GM12878 (cell line): ENCODE measurements around the gene C1orf21. TPM values are rescaled to one million over a fixed set of nuclear protein-coding genes. Genes with fewer than 3 reads are reported as not detected.

ENCODE experiments used
- ATAC-seq: fragments of 200-7000 bp; cut with Tn5 transposase; 3 replicates; pipeline ENCODE4 v1.9.1; 2020; ENCODE audit warnings: mild to moderate bottlenecking, moderate library complexity
- BruUV-seq: library from RNA; stranded (reverse); fragments of 400-500 nt; replicated peaks from 2 replicates; lab custom pipeline; 2021; lab: Mats Ljungman, UMichigan
- CTCF ChIA-PET: fragments of 300-600 bp; sonication (Branson Sonifier 250); formaldehyde crosslinking; extraction: SDS; loops from one replicate; lab custom pipeline; 2021; ENCODE audit warnings: inconsistent platforms; lab: Yijun Ruan, JAX
- POLR2A ChIA-PET: fragments of 350-600 bp; formaldehyde crosslinking; extraction: SDS; loops from one replicate; lab custom pipeline; 2021; ENCODE audit warnings: inconsistent platforms; lab: Charles Lee
- RAD21 ChIA-PET: fragments of 300-600 bp; sonication (Branson Sonifier 250); formaldehyde crosslinking; loops from one replicate; lab custom pipeline; 2023; ENCODE audit warnings: antibody characterized with exemption; ENCODE audit not compliant: unreplicated experiment; lab: Charles Lee
- SMC1A ChIA-PET: fragments of 300-600 bp; sonication (Branson Sonifier 250); formaldehyde crosslinking; loops from one replicate; lab custom pipeline; 2023; ENCODE audit not compliant: unreplicated experiment, uncharacterized antibody; lab: Charles Lee
- DNase-seq: peaks from one replicate; pipeline ENCODE4 v3.0.0-alpha.2; 2011; ENCODE audit warnings: low read depth, low spot score
- FAIRE-seq: peaks from 3 replicates; lab custom pipeline; 2011; peaks lifted over from hg19 to GRCh38; lab: Jason Lieb, UNC
- H2AFZ ChIP-seq: 2 replicates; pipeline ENCODE4 v1.6.0; 2011; ENCODE audit warnings: low read depth, low read length, control low read depth; ENCODE audit not compliant: control insufficient read depth
- H3K27ac ChIP-seq: 2 replicates; pipeline ENCODE4 v1.5.1; 2011; ENCODE audit warnings: control low read depth; ENCODE audit not compliant: control insufficient read depth, insufficient read depth
- H3K27me3 ChIP-seq, 2 experiments: replicated peaks in 1 of 2; 2 replicates each; pipeline versions ENCODE4 v1.6.0 to v1.6.1; 2011; ENCODE audit warnings: low read length in 1 of 2; ENCODE audit not compliant: control insufficient read depth in 2 of 2, insufficient read depth in 2 of 2
- H3K36me3 ChIP-seq, 2 experiments: 2 replicates each; pipeline ENCODE4 v1.5.1; 2011; ENCODE audit warnings: low read length in 1 of 2; ENCODE audit not compliant: control insufficient read depth in 2 of 2, insufficient read depth in 2 of 2
- H3K4me1 ChIP-seq: 2 replicates; pipeline ENCODE4 v1.6.1; 2011; ENCODE audit warnings: mild to moderate bottlenecking, low read length, moderate library complexity, mixed read lengths; ENCODE audit not compliant: control insufficient read depth, insufficient read depth
- H3K4me2 ChIP-seq: 2 replicates; pipeline ENCODE4 v1.6.0; 2011; ENCODE audit warnings: control low read depth; ENCODE audit not compliant: control insufficient read depth, insufficient read depth
- H3K4me3 ChIP-seq: fragments of 200-600 bp; sonication (generic); 2 replicates; pipeline ENCODE4 v1.5.1; 2016
- H3K79me2 ChIP-seq: 2 replicates; pipeline ENCODE4 v1.6.0; 2011; ENCODE audit warnings: low read length; ENCODE audit not compliant: control insufficient read depth, insufficient read depth
- H3K9ac ChIP-seq: 2 replicates; pipeline ENCODE4 v1.8.0; 2011; ENCODE audit warnings: low read length, control low read depth, mixed read lengths; ENCODE audit not compliant: control insufficient read depth, insufficient read depth
- H3K9me3 ChIP-seq: replicated peaks from 3 replicates; pipeline ENCODE4 v1.5.1; 2011; ENCODE audit warnings: mild to moderate bottlenecking, low read length; ENCODE audit not compliant: control insufficient read depth, insufficient read depth
- H4K20me1 ChIP-seq: 2 replicates; pipeline ENCODE4 v1.6.0; 2011; ENCODE audit not compliant: control insufficient read depth, insufficient read depth
- BHLHE40 ChIP-seq, 2 experiments: fragments of 450-650 bp in 1 of 2; IDR thresholded peaks; 2 replicates each; pipeline ENCODE4 v1.6.1; 2011 to 2017; ENCODE audit warnings: low read depth in 2 of 2, borderline replicate concordance in 1 of 2, improper control_type of control experiment in 1 of 2, low read length in 1 of 2, mild to moderate bottlenecking in 1 of 2
- ESRRA ChIP-seq: IDR thresholded peaks from 2 replicates; pipeline ENCODE4 v1.6.1; 2012; ENCODE audit warnings: mild to moderate bottlenecking, low read length, improper control_type of control experiment
- FOS ChIP-seq: IDR thresholded peaks from 3 replicates; pipeline ENCODE4 v1.6.1; 2011; ENCODE audit warnings: borderline replicate concordance; ENCODE audit not compliant: insufficient read length; ENCODE audit errors: extremely low read depth
- MYB ChIP-seq: fragments of 150-350 bp; IDR thresholded peaks from 2 replicates; pipeline ENCODE4 v1.6.1; 2014; ENCODE audit warnings: mild to moderate bottlenecking, low read depth, low read length, borderline replicate concordance
- NKRF ChIP-seq: fragments of 450-650 bp; conservative IDR thresholded peaks from 2 replicates; pipeline ENCODE4 v1.6.1; 2017; ENCODE audit warnings: mild to moderate bottlenecking, moderate library complexity
- NR2C1 ChIP-seq: fragments of 450-650 bp; IDR thresholded peaks from 2 replicates; pipeline ENCODE4 v1.6.1; 2017; ENCODE audit warnings: antibody characterized with exemption, mild to moderate bottlenecking, moderate library complexity
- STAT1 ChIP-seq: fragments of 450-650 bp; conservative IDR thresholded peaks from 2 replicates; pipeline ENCODE4 v1.6.1; 2014; ENCODE audit warnings: antibody characterized with exemption, mild to moderate bottlenecking
- TAF1 ChIP-seq: IDR thresholded peaks from 2 replicates; pipeline ENCODE4 v1.6.1; 2011; ENCODE audit warnings: mild to moderate bottlenecking, low read depth, low read length, borderline replicate concordance
- USF1 ChIP-seq: IDR thresholded peaks from 2 replicates; pipeline ENCODE4 v1.6.1; 2011; ENCODE audit warnings: borderline replicate concordance, low read depth, mild to moderate bottlenecking, moderate library complexity, mixed read lengths, low read length; ENCODE audit not compliant: insufficient read depth; ENCODE audit errors: extremely low read length
- WRNIP1 ChIP-seq: IDR thresholded peaks from 2 replicates; pipeline ENCODE4 v1.6.1; 2011; ENCODE audit warnings: low read depth, low read length, improper control_type of control experiment, borderline replicate concordance
- WGBS: methylation state at CpG from one replicate; pipeline ENCODE4 v1.1.6; 2016; ENCODE audit warnings: low lambda C conversion rate; ENCODE audit not compliant: insufficient replicate concordance, insufficient coverage; ENCODE audit errors: missing lambda C conversion rate; 5-methylcytosine and 5-hydroxymethylcytosine counted together
- in situ Hi-C: fragments of 300-500 bp; cut with MboI; formaldehyde crosslinking; loops from 9 replicates; pipeline ENCODE4 v1.14.3; 2018; ENCODE audit warnings: mixed read lengths
- intact Hi-C: fragments of 100-400 bp; cut with micrococcal nuclease; formaldehyde crosslinking; loops from one replicate; pipeline ENCODE4 v1.14.2; 2022; ENCODE audit not compliant: unreplicated experiment
- polyA plus RNA-seq, 11 experiments: library from polyadenylated mRNA; depleted of rRNA in 4 of 11; unstranded in 6 of 11; stranded (reverse) in 5 of 11; fragments of >200 nt; fragmentation: Nextera tagmentation in 4 of 11; fragmentation: Illumina TruSeq in 1 of 11; extraction: Ambion mirVana in 4 of 11; extraction: Trizol in 1 of 11; gene quantifications; 1 replicate in 1 of 11; 2 replicates in 10 of 11; pipeline versions ENCODE4 v1.2.1 to v1.2.3, GENCODE V29; 2011 to 2016; ENCODE audit warnings: inconsistent platforms in 2 of 11, missing spikeins in 2 of 11, low read depth in 1 of 11
- total RNA-seq, 4 experiments: library from RNA; depleted of rRNA in 3 of 4; stranded (reverse); fragments of >200 nt in 3 of 4; fragmentation: Illumina TruSeq in 1 of 4; extraction: Trizol in 1 of 4; gene quantifications; 2 replicates each; pipeline versions ENCODE4 v1.2.1 to v1.2.3, GENCODE V29; 2013 to 2021

C1orf21 gene
- total and polyA plus RNA-seq, 10 of the 15 experiments (the other 5 are each of a cell fraction or from before 2014, with no cell fraction given), result 0.03 to 1.6 (median 0.17) TPM; not detected in 3

- ATAC-seq, result no peak
- no peak overlapping the region for H3K9ac ChIP-seq
- ChIA-PET SMC1A (no interaction called here), POLR2A (no interaction called here), RAD21 (no interaction called here), CTCF (no interaction called here)
- no peak for DNase-seq
- no TSS peak for BruUV-seq
- no peak overlapping the region for H2AFZ ChIP-seq
- intact Hi-C loops, result no loop called here
- peaks cover 6% of the 10 kb centered on the region; the same call in 1 of the 2 replicates for H3K4me1 ChIP-seq
- H4K20me1 ChIP-seq, result no peaks in the 10 kb centered on the region
- H3K36me3 ChIP-seq, result no peaks in the 10 kb centered on the region
- H3K27ac ChIP-seq, result no peak overlapping the region
- H3K4me3 ChIP-seq, result no peak overlapping the region
- H3K4me2 ChIP-seq, result no peak overlapping the region
- H3K79me2 ChIP-seq, result no peaks in the 10 kb centered on the region
- WGBS, result 28% methylated on average over 6 of the region's 6 CpGs
- in situ Hi-C loops, result no loop called here
- FAIRE-seq, result no peak
- TF ChIP-seq NR2C1, result no peak
- TF ChIP-seq TAF1, result no peak
- TF ChIP-seq FOS, result no peak
- no peak for TF ChIP-seq MYB
- no peak for TF ChIP-seq STAT1
- TF ChIP-seq BHLHE40 (IDR thresholded peaks at IDR 0.05; ENCODE audit: borderline replicate concordance in 1 of 2, low read depth in 2 of 2, low read length in 1 of 2), result no peak
- TF ChIP-seq WRNIP1, result no peak
- no peak for TF ChIP-seq ESRRA
- no peak for TF ChIP-seq USF1
- TF ChIP-seq NKRF, result no peak
- H3K27me3 ChIP-seq, result no peaks in the 10 kb centered on the region
- H3K9me3 ChIP-seq, result no peaks in the 10 kb centered on the region
Observed at GRCh38 chr1:184598403-184599193, 211.8 kb downstream of the C1orf21 start.
